ENCODE results near the gene DNAJC9.
A peak's percentile ranks its signal among the peaks of the same experiment; 100 is the strongest.
"Not testable (repeated sequence)": the region's sequence is repeated elsewhere in the genome, so short reads cannot be mapped to it uniquely, and the experiment has no call there.

Gene DNAJC9, protein sequence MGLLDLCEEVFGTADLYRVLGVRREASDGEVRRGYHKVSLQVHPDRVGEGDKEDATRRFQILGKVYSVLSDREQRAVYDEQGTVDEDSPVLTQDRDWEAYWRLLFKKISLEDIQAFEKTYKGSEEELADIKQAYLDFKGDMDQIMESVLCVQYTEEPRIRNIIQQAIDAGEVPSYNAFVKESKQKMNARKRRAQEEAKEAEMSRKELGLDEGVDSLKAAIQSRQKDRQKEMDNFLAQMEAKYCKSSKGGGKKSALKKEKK

DNA sequence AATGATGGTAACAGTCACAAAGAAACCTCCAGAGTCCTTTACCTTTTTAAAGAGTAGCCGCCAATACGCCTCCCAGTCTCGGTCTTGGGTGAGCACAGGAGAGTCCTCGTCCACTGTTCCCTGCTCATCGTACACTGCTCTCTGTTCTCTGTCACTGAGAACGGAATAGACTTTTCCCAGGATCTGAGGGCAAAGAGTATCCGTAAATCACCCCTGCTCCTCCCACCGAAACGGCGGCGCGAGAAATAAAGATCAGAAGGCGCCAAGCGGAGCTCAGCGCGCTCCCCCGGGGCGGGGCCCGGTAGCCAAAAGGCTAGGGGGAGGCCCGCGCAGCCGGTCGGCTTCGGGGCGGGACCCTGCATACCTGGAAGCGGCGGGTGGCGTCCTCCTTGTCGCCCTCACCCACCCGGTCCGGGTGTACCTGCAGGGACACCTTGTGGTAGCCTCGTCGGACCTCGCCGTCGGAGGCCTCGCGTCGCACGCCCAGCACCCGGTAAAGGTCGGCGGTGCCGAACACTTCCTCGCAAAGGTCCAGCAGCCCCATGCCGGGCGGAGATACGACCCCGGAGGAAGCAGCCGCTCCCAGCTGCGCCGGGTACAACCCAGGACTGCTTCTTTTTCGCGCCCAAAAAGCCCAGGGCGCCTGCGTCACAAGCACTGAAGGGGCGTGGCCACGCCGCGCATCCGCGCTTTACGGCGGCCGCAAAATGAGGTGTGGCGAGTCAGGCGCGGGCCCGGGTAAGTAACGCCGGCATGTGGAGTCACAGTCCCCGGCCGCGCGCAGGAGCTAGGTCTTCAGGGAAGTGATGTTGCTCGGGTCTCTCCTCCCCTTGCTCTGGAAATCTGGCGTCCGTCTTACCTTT, at the start of gene DNAJC9:
TSS of gene DNAJC9 (minus strand) at position 610 of the 863 bp plus-strand sequence. CDS start at position 544, 66 bp downstream.
- peak; percentile 75 for DNase-seq

DNA sequence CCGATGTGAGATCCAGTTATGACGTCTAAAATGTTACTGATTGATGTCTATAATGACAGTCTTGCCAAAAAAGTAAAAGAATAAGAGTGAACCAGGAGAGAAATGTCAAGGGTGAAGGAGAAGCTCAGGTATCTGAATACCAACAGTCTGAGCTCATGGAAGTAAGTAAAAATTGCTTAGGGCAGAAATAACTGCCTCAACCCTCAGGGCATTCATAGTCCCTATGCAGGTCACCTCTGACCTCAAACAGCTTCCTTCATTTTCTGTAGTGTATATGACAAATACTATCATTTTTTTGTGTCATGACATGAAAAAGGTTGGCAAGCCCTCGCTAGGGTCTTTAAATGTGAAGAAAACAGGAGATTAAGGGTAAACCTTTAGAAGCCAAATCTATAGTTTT, 46.4 kb upstream of the DNAJC9 start:
- DNase-seq: no peak

DNA sequence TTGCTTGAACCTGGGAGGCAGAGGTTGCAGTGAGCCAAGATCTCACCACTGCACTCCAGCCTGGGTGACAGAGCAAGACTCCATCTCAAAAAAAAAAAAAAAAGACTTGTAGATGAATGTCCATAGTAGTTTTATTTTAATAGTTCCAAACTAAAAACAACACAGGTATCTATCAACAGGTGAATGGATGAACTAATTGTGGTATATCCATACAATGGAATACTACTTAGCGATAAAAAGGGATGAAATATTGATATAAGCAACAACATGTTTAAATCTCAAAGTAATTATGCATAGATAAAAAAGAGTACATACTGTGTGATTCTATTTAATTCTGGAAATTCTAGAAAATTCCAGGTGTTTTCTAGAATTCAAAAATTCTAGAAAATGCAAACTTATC, 42.9 kb upstream of the DNAJC9 start:
- DNase-seq: no peak

DNA sequence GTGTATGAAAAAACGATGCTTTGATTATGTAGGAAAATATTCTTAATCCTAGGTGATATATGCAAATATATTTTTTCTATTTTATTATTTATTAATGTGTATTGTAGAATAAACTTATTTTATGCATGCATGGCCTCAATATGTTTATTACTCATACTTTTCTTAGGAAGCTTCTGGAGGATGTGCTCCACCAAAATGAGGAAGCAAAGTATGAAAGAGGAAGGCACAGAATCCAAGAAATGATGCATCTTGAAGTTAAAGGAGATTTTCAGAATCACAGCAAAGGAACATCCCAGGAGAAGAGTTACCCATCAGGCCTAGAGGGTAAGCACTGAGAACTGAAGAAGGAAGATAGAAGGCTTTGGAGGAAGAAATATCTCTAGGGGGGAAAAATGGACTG, 40.4 kb upstream of the DNAJC9 start:
- no peak for DNase-seq

GRCh38 chr10:73281097-73281496, 34.0 kb upstream of the DNAJC9 start:
- DNase-seq: no peak

DNA sequence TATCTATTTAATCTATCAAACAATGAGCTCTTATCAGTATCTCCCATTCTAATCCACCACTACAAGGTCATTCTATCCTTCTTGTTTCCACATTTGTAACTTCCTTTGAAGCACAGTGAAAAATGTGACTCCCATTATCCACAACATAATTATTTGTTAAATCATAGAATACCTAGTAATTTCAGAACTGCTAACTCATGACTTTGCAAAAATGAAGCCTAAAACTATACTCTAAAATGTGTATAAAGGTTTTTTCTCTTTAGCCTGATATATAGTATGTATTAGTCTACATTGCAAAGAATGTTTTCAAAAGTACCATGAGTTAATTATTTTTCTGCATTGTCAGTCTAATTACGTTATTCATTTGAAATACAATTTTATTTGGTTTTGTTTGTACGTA, 17.4 kb upstream of the DNAJC9 start:
- no peak for DNase-seq

GRCh38 chr10:73263693-73264347, 16.8 kb upstream of the DNAJC9 start:
- no peak for DNase-seq

DNA sequence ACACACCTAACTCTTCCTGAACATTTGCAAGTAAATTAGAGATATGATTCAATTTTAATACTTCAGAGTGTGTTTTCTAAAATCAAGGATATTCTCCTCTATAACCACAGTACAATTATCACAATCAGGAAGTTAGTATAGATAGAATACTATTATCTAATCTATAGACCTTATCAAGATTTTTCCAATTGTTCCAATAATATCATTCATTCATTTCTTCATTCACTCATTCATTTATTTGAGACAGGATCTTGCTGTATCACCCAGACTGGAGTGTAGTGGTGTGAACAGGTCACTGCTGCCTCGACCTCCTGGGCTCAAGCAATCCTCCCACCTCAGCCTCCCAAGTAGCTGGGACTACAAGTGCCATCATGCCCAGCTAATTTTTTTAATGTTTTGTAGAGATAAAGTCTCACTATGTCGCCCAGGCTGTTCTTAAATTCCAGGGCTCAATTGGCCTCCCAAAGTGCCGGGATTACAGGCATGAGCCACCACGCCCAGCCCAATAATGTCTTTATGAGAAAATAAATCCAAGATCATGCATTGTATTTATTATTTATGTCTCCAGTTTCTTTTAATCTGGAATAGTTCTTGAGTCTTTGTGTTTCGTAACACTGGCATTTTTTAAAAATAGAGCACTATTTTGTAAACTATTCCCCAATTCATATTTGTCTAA, 16.0 kb upstream of the DNAJC9 start:
- no peak for DNase-seq

DNA sequence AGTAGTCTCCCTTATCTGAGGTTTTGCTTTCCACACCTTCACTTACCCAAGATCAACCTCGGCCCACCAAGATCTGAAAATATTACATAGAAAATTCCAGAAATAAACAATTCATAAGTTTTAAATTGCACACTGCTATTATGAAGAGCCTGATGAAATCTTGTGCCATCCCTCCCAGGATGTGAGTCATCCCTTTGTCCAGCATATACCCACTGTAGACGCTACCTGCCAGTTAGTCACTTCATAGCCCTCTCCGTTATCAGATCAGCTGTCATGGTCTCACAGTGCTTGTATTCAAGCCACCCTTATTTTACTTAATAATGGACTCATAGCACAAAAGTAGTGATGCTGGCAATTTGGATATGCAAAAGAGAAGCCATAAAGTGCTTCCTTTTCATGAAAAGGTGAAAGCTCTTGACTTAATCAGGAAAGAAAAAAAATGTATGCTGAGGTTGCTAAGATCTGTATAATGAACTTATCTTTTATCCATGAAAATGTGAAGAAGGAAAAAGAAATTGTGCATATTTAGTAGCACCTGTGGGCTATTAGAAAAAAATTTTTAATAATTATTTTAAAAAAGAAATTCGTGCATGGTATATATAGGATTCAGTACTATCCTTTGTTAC, 15.2 kb upstream of the DNAJC9 start:
- no peak for DNase-seq

DNA sequence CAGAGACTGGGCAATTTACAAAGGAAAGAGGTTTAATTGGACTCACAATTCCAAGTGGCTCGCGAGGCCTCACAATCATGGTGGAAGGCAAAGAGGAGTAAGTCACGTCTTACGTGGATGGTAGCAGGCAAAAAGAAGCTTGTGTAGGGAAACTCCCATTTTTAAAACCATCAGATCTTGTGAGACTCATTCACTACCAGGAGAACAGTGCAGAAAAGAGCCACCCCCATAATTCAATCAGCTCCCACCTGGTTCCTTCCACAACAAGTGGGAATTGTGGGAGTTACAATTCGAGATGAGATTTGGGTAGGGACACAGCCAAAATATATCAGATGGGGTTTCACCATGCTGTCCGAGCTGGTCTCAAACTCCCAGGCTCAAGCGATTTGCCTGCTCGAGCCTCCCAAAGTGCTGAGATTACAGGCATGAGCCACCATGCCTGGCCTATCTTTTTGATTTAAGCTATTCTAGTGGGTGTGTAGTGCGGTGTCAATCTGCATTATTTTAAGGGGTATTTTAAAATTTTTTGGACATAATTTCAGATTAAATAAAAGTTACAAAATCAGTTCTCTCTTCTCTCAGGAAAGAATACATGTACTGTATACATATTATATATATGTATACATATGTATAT, 14.4 kb upstream of the DNAJC9 start:
- no peak for DNase-seq

DNA sequence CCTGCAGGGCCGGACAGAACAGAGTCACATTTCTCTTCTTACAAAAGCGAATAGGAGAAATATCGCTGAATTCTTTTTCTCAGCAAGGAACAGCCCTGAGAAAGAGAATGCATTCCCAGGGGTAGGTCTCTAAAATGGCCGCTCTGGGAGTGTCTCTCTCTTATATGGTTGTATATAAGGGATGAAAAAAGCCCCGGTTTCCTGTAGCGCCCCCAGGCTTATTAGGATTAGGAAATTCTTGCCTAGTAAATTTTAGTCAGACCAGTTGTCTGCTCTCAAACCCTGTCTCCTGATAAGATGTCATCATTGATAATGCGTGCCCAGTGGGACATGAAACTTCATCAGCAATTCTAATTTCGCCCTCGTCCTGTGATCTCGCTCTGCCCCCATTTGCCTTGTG, 11.6 kb upstream of the DNAJC9 start:
- not testable (repeated sequence) for DNase-seq

- no peak for DNase-seq
These were observed 6.1 kb upstream of the DNAJC9 start for GRCh38 chr10:73253225-73253555.

GRCh38 chr10:73252445-73253224, 5.6 kb upstream of the DNAJC9 start, which contains the start of gene MRPS16:
Gene MRPS16, minus strand, starts transcription at chr10:73252644. Its CDS starts 162 bp downstream, at chr10:73252482.
- DNase-seq: peak; percentile 86

GRCh38 chr10:73251683-73252444, 4.8 kb upstream of the DNAJC9 start:
- DNase-seq: no peak

GRCh38 chr10:73248259-73248724, 1.2 kb upstream of the DNAJC9 start:
- DNase-seq: no peak

GRCh38 chr10:73247509-73248258, 629 bp upstream of the DNAJC9 start:
- no peak for DNase-seq

DNA sequence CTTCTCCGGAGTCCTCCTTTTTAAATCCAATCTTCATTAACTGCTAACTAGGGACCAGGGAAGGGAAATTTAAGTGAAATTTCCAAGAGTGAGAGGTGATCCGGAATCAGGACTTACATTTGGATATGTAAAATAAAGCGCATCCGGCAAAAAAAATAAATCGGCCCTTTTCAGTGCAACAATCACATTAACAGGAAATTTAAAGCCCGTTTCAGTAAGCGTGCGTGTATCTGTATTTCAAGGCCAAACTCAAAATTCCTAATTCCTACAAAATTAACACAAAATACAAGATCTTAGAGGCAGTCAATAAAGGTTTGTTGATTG, 771 bp downstream of the DNAJC9 start:
- no peak for DNase-seq

GRCh38 chr10:73244866-73245477, 2.1 kb downstream of the DNAJC9 start:
- no peak for DNase-seq

- no peak for DNase-seq
These were observed 7.1 kb downstream of the DNAJC9 start for GRCh38 chr10:73239908-73240307.

All from NCI-H748 treated with DMSO at 0.1 percent for 48 hours (cell line).